HepG2 (cell line): Measurements from ENCODE around the gene PRSS33. TPM values are rescaled to one million over a fixed set of nuclear protein-coding genes. Genes with fewer than 3 reads are reported as not detected.

Source experiments
- BHLHE40 ChIP-seq: IDR thresholded peaks from 2 replicates; pipeline ENCODE4 v1.6.1; 2011; ENCODE audit warnings: low read length, improper control_type of control experiment
- JUN ChIP-seq: sonication (generic); formaldehyde crosslinking; IDR thresholded peaks from 2 replicates; pipeline ENCODE4 v1.4.0; 2020; ENCODE audit warnings: mild to moderate bottlenecking, missing genetic modification reagents
- NR1H2 ChIP-seq: sonication (generic); formaldehyde crosslinking; IDR thresholded peaks from 2 replicates; pipeline ENCODE4 v1.8.1; 2022; ENCODE audit warnings: low read depth, missing genetic modification reagents, borderline replicate concordance
- NR2F6 ChIP-seq, 2 experiments: IDR thresholded peaks; 2 replicates each; pipeline ENCODE4 v1.6.1; 2016; ENCODE audit warnings: antibody characterized with exemption in 1 of 2, mild to moderate bottlenecking in 1 of 2
- POLR2A ChIP-seq, 2 experiments: IDR thresholded peaks; 2 replicates each; pipeline ENCODE4 v1.6.1; 2011; ENCODE audit warnings: low read depth in 2 of 2, low read length in 2 of 2, mild to moderate bottlenecking in 1 of 2, moderate library complexity in 1 of 2; ENCODE audit not compliant: insufficient read depth in 1 of 2
- RARA ChIP-seq: IDR thresholded peaks from 2 replicates; pipeline ENCODE4 v1.6.1; 2016; ENCODE audit warnings: missing genetic modification reagents, missing compliant biosample characterization
- THAP11 ChIP-seq: IDR thresholded peaks from 2 replicates; pipeline ENCODE4 v1.6.1; 2016; ENCODE audit warnings: missing biosample characterization, missing genetic modification reagents
- TSC22D2 ChIP-seq: sonication (generic); formaldehyde crosslinking; IDR thresholded peaks from 2 replicates; pipeline ENCODE4 v1.5.1; 2020; ENCODE audit warnings: missing genetic modification reagents, mild to moderate bottlenecking, borderline replicate concordance
- ZBTB7A ChIP-seq: sonication (generic); formaldehyde crosslinking; IDR thresholded peaks from 2 replicates; pipeline ENCODE4 v1.8.0; 2022; ENCODE audit warnings: mild to moderate bottlenecking, missing genetic modification reagents
- ZNF138 ChIP-seq: sonication (generic); formaldehyde crosslinking; IDR thresholded peaks from 2 replicates; pipeline ENCODE4 v1.5.0; 2020; ENCODE audit warnings: mild to moderate bottlenecking, low read depth, missing genetic modification reagents
- ZNF251 ChIP-seq: sonication (generic); formaldehyde crosslinking; IDR thresholded peaks from 2 replicates; pipeline ENCODE4 v1.9.0; 2021; ENCODE audit warnings: mild to moderate bottlenecking, missing genetic modification reagents
- ZNF569 ChIP-seq: sonication (generic); formaldehyde crosslinking; IDR thresholded peaks from 2 replicates; pipeline ENCODE4 v1.5.0; 2020; ENCODE audit warnings: mild to moderate bottlenecking, missing genetic modification reagents, moderate library complexity, borderline replicate concordance
- ZNF747 ChIP-seq: sonication (generic); formaldehyde crosslinking; IDR thresholded peaks from 2 replicates; pipeline ENCODE4 v1.8.1; 2023; ENCODE audit warnings: missing genetic modification reagents, mild to moderate bottlenecking, borderline replicate concordance
- ZNF768 ChIP-seq: sonication (generic); formaldehyde crosslinking; IDR thresholded peaks from 2 replicates; pipeline ENCODE4 v1.4.0; 2020; ENCODE audit warnings: missing genetic modification reagents
- polyA plus RNA-seq, 8 experiments: library from polyadenylated mRNA; depleted of rRNA in 3 of 8; stranded (reverse) in 7 of 8; unstranded in 1 of 8; fragments of >200 nt; fragmentation: Illumina TruSeq in 4 of 8; extraction: Trizol in 4 of 8; gene quantifications; 2 replicates each; pipeline versions ENCODE4 v1.2.1 to v1.2.3, GENCODE V29; 2011 to 2016; ENCODE audit warnings: low read depth in 4 of 8, missing spikeins in 1 of 8, mixed read lengths in 1 of 8; ENCODE audit not compliant: insufficient read depth in 1 of 8
- total RNA-seq, 5 experiments: library from RNA; depleted of rRNA; stranded (reverse); fragments of >200 nt; fragmentation: Illumina TruSeq; extraction: Trizol; gene quantifications; 2 replicates each; pipeline ENCODE4 v1.2.3, GENCODE V29; 2016; ENCODE audit warnings: low read depth in 1 of 5
- TF ChIP-seq, protein P1 (sequence below): sonication (generic); IDR thresholded peaks from 2 replicates; pipeline ENCODE4 v1.6.1; 2016; ENCODE audit warnings: low read depth, borderline replicate concordance
- TF ChIP-seq, protein P2 (sequence below): sonication (generic); formaldehyde crosslinking; IDR thresholded peaks from 2 replicates; pipeline ENCODE4; 2020; ENCODE audit warnings: missing genetic modification reagents, mild to moderate bottlenecking, borderline replicate concordance

Gene PRSS33
- total and polyA plus RNA-seq, 2 of the 13 experiments (the other 11 are each of a cell fraction or from before 2014, with no cell fraction given) = not detected

DNA sequence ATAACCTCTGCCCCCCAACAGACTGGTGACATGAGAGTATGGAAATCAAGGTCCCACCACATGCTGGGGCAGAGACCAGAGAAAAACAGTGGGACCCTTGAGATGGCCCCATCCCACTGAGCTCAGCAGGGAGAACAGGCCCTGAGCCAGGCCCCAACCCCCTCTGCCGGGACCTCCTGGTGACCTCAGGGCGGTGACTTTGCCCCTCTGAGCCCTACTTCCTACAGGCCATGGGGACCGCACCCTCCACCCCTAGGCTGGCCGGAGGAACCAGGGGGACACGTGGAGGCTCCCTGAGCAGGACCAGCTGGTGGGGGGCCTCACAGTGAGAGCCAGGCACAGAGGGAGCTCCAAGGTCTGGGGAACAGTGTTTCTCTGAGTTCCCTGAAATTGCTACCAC is 48.7 kb downstream of the PRSS33 start (continued):
- no peak for TF ChIP-seq NR1H2
- TF ChIP-seq RARA = peak; percentile 45
- TF ChIP-seq ZNF768 = peak; percentile 67; the same call in 1 of the 2 replicates
- TF ChIP-seq BHLHE40 = no peak
- no peak for TF ChIP-seq JUN (CRISPR knock-in tag)
- TF ChIP-seq, protein P1, sequence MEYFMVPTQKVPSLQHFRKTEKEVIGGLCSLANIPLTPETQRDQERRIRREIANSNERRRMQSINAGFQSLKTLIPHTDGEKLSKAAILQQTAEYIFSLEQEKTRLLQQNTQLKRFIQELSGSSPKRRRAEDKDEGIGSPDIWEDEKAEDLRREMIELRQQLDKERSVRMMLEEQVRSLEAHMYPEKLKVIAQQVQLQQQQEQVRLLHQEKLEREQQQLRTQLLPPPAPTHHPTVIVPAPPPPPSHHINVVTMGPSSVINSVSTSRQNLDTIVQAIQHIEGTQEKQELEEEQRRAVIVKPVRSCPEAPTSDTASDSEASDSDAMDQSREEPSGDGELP = peak; percentile 41; the same call in 1 of the 2 replicates
- TF ChIP-seq TSC22D2 = no peak
- TF ChIP-seq THAP11 = 0 out of 2 replicates have a peak, but pooled peaks have one; percentile 9
- TF ChIP-seq NR2F6 (IDR thresholded peaks at IDR 0.05) = peak; percentile 7; the same call in 1 of the 2 replicates
- TF ChIP-seq NR2F6 (CRISPR knock-in tag; IDR thresholded peaks at IDR 0.05) = peak; percentile 51; the same call in 1 of the 2 replicates
- no peak for TF ChIP-seq ZNF747 (CRISPR knock-in tag)
- no peak for TF ChIP-seq ZNF138 (CRISPR knock-in tag)
- no peak for TF ChIP-seq ZNF569
- no peak for TF ChIP-seq ZBTB7A (CRISPR knock-in tag)
- no peak for TF ChIP-seq POLR2A (IDR thresholded peaks at IDR 0.05; ENCODE audit: insufficient read depth in 1 of 2, low read depth in 2 of 2, low read length in 2 of 2)
- TF ChIP-seq, protein P2, sequence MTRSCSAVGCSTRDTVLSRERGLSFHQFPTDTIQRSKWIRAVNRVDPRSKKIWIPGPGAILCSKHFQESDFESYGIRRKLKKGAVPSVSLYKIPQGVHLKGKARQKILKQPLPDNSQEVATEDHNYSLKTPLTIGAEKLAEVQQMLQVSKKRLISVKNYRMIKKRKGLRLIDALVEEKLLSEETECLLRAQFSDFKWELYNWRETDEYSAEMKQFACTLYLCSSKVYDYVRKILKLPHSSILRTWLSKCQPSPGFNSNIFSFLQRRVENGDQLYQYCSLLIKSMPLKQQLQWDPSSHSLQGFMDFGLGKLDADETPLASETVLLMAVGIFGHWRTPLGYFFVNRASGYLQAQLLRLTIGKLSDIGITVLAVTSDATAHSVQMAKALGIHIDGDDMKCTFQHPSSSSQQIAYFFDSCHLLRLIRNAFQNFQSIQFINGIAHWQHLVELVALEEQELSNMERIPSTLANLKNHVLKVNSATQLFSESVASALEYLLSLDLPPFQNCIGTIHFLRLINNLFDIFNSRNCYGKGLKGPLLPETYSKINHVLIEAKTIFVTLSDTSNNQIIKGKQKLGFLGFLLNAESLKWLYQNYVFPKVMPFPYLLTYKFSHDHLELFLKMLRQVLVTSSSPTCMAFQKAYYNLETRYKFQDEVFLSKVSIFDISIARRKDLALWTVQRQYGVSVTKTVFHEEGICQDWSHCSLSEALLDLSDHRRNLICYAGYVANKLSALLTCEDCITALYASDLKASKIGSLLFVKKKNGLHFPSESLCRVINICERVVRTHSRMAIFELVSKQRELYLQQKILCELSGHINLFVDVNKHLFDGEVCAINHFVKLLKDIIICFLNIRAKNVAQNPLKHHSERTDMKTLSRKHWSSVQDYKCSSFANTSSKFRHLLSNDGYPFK (CRISPR knock-in tag) = peak; percentile 4; the same call in 1 of the 2 replicates
- no peak for TF ChIP-seq ZNF251 (CRISPR knock-in tag)
